Cardiac fibroblast (primary cell): ENCODE data around the gene COPS9.
A peak's percentile ranks its signal among the peaks of the same experiment; 100 is the strongest.

ENCODE experiments used
- DNase-seq, 2 donors: peaks; one replicate each; pipeline versions ENCODE4 v3.0.0 to v3.0.0-alpha.2; 2010; ENCODE audit warnings: low read depth in 2 of 2
- H3K4me3 ChIP-seq, 2 donors: replicated peaks in 1 of 2; 1 replicate in 1 of 2; 2 replicates in 1 of 2; pipeline ENCODE4 v1.5.1; 2011; ENCODE audit warnings: low read depth in 2 of 2, low read length in 2 of 2, mild to moderate bottlenecking in 2 of 2, moderate library complexity in 1 of 2
- TF ChIP-seq, protein P1 (sequence below): IDR thresholded peaks from one replicate; pipeline ENCODE4 v1.5.1; 2011; ENCODE audit warnings: low read depth, mild to moderate bottlenecking, low read length, inconsistent platforms

Gene COPS9

DNA sequence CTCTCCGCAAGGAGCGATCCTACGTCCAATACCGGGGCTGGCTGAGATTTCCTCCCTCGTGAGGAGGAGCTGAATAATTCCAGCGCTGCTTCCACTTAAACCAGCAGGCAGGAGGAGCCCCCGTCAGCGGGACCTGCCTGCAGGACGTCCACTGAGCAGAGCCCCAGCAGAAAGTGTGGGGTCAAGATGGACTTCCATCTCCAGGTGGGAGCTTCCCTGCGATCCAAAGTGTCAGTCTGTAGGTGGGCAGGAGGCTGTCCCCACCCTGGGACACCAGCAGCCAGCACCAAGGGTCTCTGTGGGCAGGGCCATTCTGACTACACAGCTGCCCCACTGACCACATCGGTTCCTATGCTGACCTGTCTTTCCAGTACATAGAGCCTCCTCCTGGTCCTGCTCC lies 4.8 kb upstream of the COPS9 start:
- TF ChIP-seq, protein P1, sequence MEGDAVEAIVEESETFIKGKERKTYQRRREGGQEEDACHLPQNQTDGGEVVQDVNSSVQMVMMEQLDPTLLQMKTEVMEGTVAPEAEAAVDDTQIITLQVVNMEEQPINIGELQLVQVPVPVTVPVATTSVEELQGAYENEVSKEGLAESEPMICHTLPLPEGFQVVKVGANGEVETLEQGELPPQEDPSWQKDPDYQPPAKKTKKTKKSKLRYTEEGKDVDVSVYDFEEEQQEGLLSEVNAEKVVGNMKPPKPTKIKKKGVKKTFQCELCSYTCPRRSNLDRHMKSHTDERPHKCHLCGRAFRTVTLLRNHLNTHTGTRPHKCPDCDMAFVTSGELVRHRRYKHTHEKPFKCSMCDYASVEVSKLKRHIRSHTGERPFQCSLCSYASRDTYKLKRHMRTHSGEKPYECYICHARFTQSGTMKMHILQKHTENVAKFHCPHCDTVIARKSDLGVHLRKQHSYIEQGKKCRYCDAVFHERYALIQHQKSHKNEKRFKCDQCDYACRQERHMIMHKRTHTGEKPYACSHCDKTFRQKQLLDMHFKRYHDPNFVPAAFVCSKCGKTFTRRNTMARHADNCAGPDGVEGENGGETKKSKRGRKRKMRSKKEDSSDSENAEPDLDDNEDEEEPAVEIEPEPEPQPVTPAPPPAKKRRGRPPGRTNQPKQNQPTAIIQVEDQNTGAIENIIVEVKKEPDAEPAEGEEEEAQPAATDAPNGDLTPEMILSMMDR = no peak
- H3K4me3 ChIP-seq = no peak overlapping the region
- DNase-seq = no peak

DNA sequence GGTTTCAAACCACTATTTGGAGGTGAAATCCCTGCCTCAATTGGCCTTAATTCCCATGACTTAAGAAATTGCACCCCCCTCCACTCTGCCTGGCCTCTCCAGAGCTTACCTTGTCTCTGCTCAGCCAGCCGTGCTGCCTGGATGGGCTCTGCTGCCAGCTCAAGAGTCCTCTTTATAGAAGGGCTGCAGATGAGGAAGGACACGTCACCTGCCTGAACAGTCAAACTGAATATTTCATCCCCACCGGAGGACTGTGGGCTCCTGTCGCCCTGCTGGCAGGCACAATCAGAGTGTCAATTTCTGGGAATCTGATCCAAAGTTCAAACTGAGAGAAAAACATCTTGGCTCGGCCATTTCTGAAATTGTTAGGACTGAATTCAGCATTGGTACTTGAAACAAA lies 4.4 kb upstream of the COPS9 start, which contains the start of gene OTOS:
Gene OTOS (minus strand): TSS at position 148 of the 400 bp plus-strand sequence. CDS start 332 bp downstream, outside the sequence.
- TF ChIP-seq, protein P1 = no peak
- no peak for DNase-seq
- no peak within 1 kb of the TSS for H3K4me3 ChIP-seq

DNA sequence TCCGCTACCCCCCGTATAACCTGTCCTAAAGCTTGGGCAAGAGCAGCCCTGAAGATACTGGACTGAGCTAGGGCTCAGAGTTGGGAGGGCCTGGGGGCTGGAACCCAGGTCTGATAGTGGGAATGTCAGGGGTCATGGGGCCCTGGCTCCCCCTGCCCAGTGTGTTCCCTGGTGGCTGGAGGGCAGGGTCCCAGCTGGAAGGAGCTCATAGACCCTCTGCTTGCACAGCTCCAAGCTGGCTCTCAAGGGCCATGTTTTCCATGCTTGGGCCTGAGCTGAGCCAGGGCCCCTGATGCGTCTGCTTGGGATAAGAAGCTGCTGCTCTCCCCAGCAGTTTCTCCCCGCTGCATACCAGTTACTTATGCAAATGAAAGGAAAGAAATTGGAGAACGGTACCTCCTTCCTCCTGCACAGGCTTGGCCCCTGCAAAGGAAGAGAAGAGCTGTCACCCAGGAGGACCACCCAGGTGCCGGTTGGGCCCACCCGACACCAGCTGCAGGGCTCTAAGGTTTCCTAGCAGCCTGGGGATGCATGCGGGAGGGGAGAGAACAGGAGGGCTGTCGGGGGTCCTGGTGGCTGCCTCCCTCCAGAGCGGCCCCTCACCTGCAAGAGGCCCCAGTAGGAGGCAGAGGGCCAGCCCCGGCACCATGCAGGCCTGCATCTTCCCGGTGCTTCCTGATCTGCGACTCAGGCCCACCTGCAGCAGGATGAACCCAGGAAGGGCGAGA lies 3.7 kb upstream of the COPS9 start:
- DNase-seq = no peak
- TF ChIP-seq, protein P1 = no peak
- no peak overlapping the region for H3K4me3 ChIP-seq

DNA sequence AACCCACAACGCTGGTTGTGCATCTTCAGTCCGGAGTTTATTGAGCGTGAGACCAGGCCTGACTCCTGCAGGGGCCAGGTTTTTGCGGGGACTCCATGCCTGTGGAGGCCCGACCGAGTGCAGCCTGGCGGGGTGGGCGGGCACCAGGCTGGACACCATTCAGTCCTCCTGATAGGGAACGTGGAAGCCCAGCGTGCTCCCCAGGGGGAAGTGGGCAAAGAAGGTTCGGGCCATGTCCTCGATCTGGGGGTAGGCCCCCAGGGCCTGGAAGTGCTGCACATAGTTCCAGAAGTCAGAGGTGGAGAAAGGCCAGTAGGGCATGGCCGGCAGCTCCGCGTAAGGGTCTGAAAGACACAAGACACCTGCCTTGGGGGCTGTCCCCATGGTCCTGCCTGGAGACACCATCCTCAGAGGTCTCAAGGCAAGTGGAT lies 2.9 kb upstream of the COPS9 start:
- TF ChIP-seq, protein P1 = no peak
- DNase-seq = no peak
- no peak overlapping the region for H3K4me3 ChIP-seq

DNA sequence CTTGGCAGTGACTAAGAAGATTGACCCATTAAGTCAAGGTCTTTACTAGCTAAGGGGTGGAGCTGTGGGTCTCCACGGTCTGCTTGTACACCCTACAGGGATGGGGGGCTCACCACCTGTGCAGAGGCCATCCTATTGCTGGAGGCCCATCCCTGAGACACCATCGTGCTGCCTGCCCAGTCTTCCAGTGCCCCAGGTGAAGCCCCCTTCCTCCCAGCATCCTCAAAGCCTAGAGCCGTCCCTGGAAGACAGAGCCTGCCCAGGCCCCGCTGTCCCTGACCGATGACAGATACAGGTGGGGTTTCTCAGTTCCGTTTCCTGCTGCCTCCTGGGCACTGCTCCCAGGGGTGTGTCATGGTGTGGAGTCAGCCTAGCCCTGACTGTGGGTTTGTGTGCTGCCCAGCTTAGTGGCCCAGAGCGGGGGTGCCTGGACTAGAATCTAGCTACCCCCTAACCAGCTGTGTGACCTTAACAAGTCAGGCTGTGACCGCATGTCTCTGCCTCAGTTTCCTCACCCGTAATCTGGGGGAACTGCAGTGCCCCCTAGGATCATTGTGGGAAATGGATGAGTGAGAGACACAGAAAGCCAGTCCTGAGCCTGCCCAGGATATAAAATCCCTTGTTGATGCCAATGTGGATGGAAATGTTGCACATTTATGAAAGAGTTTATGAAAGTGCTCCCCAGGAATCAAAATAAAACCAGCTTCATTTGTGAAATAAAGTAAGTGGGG lies 2.3 kb upstream of the COPS9 start:
- TF ChIP-seq, protein P1 = no peak
- DNase-seq = peak in 1 of 2 donors; percentile 27
- no peak overlapping the region for H3K4me3 ChIP-seq

DNA sequence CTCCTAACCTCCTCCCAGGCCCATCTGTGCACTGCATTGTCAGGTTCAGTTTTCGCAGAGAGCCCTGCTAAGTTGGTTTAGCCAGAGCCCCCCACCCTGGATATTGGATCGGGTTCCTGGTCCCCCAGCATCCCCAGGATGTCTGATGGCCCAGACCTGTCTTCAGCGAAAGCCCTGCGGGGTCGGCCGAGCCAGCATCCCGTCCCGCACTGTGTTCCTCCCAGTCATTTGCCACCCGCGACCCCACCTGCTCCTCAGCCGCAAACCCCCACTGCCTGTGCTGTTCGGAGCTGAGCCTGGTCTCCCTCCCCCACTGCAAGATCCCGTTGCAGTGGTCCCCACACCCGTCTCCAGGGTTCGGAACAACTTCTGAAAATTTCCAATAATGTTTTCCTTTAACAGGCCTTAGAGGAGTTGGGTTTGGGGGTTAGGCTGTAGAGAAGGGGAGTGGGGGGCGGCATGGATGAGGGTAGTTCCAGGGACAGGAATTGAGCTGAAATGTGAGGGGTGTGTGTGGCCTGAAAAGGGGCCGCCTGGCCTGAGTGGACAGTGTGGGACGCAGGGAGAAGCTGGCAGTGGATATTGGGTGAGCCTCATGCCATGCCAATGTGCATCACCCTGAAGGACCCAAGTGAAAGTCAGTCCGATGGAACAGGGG lies 1.6 kb upstream of the COPS9 start:
- no peak for DNase-seq
- TF ChIP-seq, protein P1 = no peak
- H3K4me3 ChIP-seq = no peak overlapping the region
